WTC11 (cell line): ENCODE measurements around the gene AKTIP. TPM values are rescaled to one million over a fixed set of nuclear protein-coding genes. Genes with fewer than 3 reads are reported as not detected.

Experiments used
- ATAC-seq: fragments of 200-7000 bp; cut with Tn5 transposase; 2 replicates; pipeline ENCODE4 v1.10.0; 2021; ENCODE audit warnings: mild to moderate bottlenecking, moderate library complexity
- CTCF ChIA-PET: fragments of 300-600 bp; sonication (Branson Sonifier 250); formaldehyde crosslinking; loops from one replicate; lab custom pipeline; 2021; ENCODE audit warnings: antibody characterized with exemption; lab: Charles Lee
- POLR2A ChIA-PET: fragments of 350-600 bp; sonication (Branson Sonifier 250); formaldehyde crosslinking; loops from one replicate; lab custom pipeline; 2021; ENCODE audit warnings: antibody characterized with exemption; lab: Charles Lee
- DNase-seq: peaks from one replicate; pipeline ENCODE4 v3.0.0; 2021; ENCODE audit warnings: low spot score
- H3K27ac Mint-ChIP-seq: 2 replicates; pipeline ENCODE4 v1.8.0; 2021; ENCODE audit warnings: mixed read lengths
- H3K27me3 Mint-ChIP-seq: 2 replicates; pipeline ENCODE4 v1.8.0; 2021; ENCODE audit warnings: low read depth, mild to moderate bottlenecking, moderate library complexity, mixed read lengths
- H3K36me3 Mint-ChIP-seq: 2 replicates; pipeline ENCODE4 v1.8.0; 2021; ENCODE audit warnings: mixed read lengths
- H3K4me1 Mint-ChIP-seq: 2 replicates; pipeline ENCODE4 v1.8.0; 2022; ENCODE audit warnings: mixed read lengths
- H3K4me3 Mint-ChIP-seq: 2 replicates; pipeline ENCODE4 v1.8.0; 2021; ENCODE audit warnings: mild to moderate bottlenecking, moderate library complexity, mixed read lengths
- H3K9me3 Mint-ChIP-seq: 2 replicates; pipeline ENCODE4 v1.8.0; 2021; ENCODE audit warnings: mixed read lengths
- AR ChIP-seq: fragments of 250-450 bp; sonication (Bioruptor Pico); IDR thresholded peaks from 2 replicates; pipeline ENCODE4 v1.9.0; 2021; ENCODE audit warnings: mild to moderate bottlenecking
- ARID4B ChIP-seq: sonication (generic); formaldehyde crosslinking; IDR thresholded peaks from 2 replicates; pipeline ENCODE4 v1.8.0; 2023; ENCODE audit warnings: missing genetic modification reagents, mild to moderate bottlenecking, borderline replicate concordance
- ATF6 ChIP-seq: sonication (generic); formaldehyde crosslinking; IDR thresholded peaks from 2 replicates; pipeline ENCODE4 v1.8.1; 2023; ENCODE audit warnings: mild to moderate bottlenecking, missing genetic modification reagents
- CBFB ChIP-seq: sonication (generic); formaldehyde crosslinking; IDR thresholded peaks from 2 replicates; pipeline ENCODE4 v1.8.1; 2022; ENCODE audit warnings: mild to moderate bottlenecking, low read depth, missing genetic modification reagents
- CREB1 ChIP-seq: sonication (generic); formaldehyde crosslinking; IDR thresholded peaks from 2 replicates; pipeline ENCODE4 v1.8.0; 2023; ENCODE audit warnings: mild to moderate bottlenecking, missing genetic modification reagents
- CREM ChIP-seq: sonication (generic); formaldehyde crosslinking; IDR thresholded peaks from 2 replicates; pipeline ENCODE4 v1.8.1; 2022; ENCODE audit warnings: mild to moderate bottlenecking, missing genetic modification reagents, moderate library complexity
- FOXJ3 ChIP-seq: sonication (generic); formaldehyde crosslinking; IDR thresholded peaks from 2 replicates; pipeline ENCODE4 v1.9.0; 2021; ENCODE audit warnings: missing genetic modification reagents, mild to moderate bottlenecking, borderline replicate concordance
- FOXP4 ChIP-seq: sonication (generic); formaldehyde crosslinking; IDR thresholded peaks from 2 replicates; pipeline ENCODE4 v1.8.0; 2022; ENCODE audit warnings: mild to moderate bottlenecking, missing genetic modification reagents
- NR1H2 ChIP-seq: sonication (generic); formaldehyde crosslinking; IDR thresholded peaks from 2 replicates; pipeline ENCODE4 v1.9.0; 2021; ENCODE audit warnings: mild to moderate bottlenecking, moderate library complexity, missing genetic modification reagents
- OVOL2 ChIP-seq: fragments of 250-450 bp; sonication (Bioruptor Pico); IDR thresholded peaks from 2 replicates; pipeline ENCODE4 v1.9.0; 2021; ENCODE audit warnings: mild to moderate bottlenecking, borderline replicate concordance
- STAT6 ChIP-seq: sonication (generic); formaldehyde crosslinking; conservative IDR thresholded peaks from 2 replicates; pipeline ENCODE4 v1.8.1; 2023; ENCODE audit warnings: mild to moderate bottlenecking, low read depth, missing genetic modification reagents, moderate library complexity
- TCF7 ChIP-seq: sonication (generic); formaldehyde crosslinking; IDR thresholded peaks from 2 replicates; pipeline ENCODE4 v1.8.0; 2022; ENCODE audit warnings: mild to moderate bottlenecking, low read depth, missing genetic modification reagents, moderate library complexity
- USF2 ChIP-seq: sonication (generic); formaldehyde crosslinking; IDR thresholded peaks from 2 replicates; pipeline ENCODE4 v1.8.1; 2023; ENCODE audit warnings: mild to moderate bottlenecking, missing genetic modification reagents, moderate library complexity
- ZNF281 ChIP-seq: sonication (generic); formaldehyde crosslinking; IDR thresholded peaks from 2 replicates; pipeline ENCODE4 v1.8.0; 2023; ENCODE audit warnings: mild to moderate bottlenecking, missing genetic modification reagents
- ZNF423 ChIP-seq: fragments of 250-450 bp; sonication (Bioruptor Pico); IDR thresholded peaks from 2 replicates; pipeline ENCODE4 v2.1.2; 2022; ENCODE audit warnings: mild to moderate bottlenecking, moderate library complexity
- ZSCAN18 ChIP-seq: fragments of 250-450 bp; sonication (Bioruptor Pico); IDR thresholded peaks from 2 replicates; pipeline ENCODE4 v2.1.2; 2022; ENCODE audit warnings: mild to moderate bottlenecking, moderate library complexity
- total RNA-seq: library from RNA; stranded (reverse); gene quantifications from 3 replicates; pipeline ENCODE4 v1.2.3, GENCODE V29; 2021

AKTIP gene
- total RNA-seq, 1 experiment from 2014 or later = 19.9 TPM

- TF ChIP-seq ATF6 (CRISPR knock-in tag) = no peak
- TF ChIP-seq CREB1 = no peak
- no peak for TF ChIP-seq FOXJ3 (CRISPR knock-in tag)
- TF ChIP-seq AR (CRISPR knock-in tag) = no peak
- TF ChIP-seq TCF7 (CRISPR knock-in tag) = no peak
- no peak for TF ChIP-seq NR1H2 (CRISPR knock-in tag)
These were observed 44.4 kb downstream of the AKTIP start (continued) for GRCh38 chr16:53458635-53459034.

- Mint-ChIP-seq H3K36me3 (peaks cover 59% of the 10 kb centered on the region), H3K4me1 (no peaks in the 10 kb centered on the region; the same call in 1 of the 2 replicates), H3K27ac (no peak overlapping the region), H3K9me3 (no peaks in the 10 kb centered on the region), H3K4me3 (no peak overlapping the region), H3K27me3 (no peaks in the 10 kb centered on the region)
- ChIA-PET POLR2A (no interaction called here), CTCF (no interaction called here)
- ATAC-seq (no peak), DNase-seq (no peak)
- TF ChIP-seq USF2 (CRISPR knock-in tag) = no peak
- no peak for TF ChIP-seq ARID4B
- no peak for TF ChIP-seq ZSCAN18 (CRISPR knock-in tag)
- TF ChIP-seq CREM = no peak
- no peak for TF ChIP-seq ZNF281 (CRISPR knock-in tag)
- TF ChIP-seq STAT6 (CRISPR knock-in tag) = no peak
- no peak for TF ChIP-seq OVOL2
- TF ChIP-seq CBFB (CRISPR knock-in tag) = no peak
- TF ChIP-seq ZNF423 (CRISPR knock-in tag) = no peak
- TF ChIP-seq FOXP4 (CRISPR knock-in tag) = no peak
These were observed 45.3 kb downstream of the AKTIP start for GRCh38 chr16:53457670-53458069.
